GM19351 (cell line): ENCODE data around the gene VASH2.
"Not testable (repeated sequence)": the region's sequence is repeated elsewhere in the genome, so short reads cannot be mapped to it uniquely, and the experiment has no call there.

Source experiments
- ATAC-seq: cut with Tn5 transposase; IDR thresholded peaks from one replicate; pipeline ENCODE4 v1.9.1; 2021; ENCODE audit warnings: mild to moderate bottlenecking, moderate library complexity; ENCODE audit not compliant: unreplicated experiment

VASH2 gene

DNA sequence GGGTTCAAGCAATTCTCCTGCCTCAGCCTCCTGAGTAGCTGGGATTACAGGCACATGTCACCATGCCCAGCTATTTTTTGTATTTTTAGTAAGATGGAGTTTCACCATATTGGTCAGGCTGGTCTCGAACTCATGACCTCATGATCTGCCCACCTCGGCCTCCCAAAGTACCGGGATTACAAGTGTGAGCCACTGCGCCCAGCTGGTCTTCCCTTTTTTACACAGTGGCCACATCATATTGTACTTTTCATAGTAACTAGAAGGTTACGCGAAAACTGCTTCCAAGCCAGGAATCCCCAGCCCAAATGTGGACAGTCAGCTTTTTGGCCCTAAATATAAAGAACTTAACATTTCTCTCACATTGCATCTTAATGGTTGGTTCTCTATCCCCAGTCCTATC is 4.2 kb downstream of the VASH2 start:
- no peak for ATAC-seq

DNA sequence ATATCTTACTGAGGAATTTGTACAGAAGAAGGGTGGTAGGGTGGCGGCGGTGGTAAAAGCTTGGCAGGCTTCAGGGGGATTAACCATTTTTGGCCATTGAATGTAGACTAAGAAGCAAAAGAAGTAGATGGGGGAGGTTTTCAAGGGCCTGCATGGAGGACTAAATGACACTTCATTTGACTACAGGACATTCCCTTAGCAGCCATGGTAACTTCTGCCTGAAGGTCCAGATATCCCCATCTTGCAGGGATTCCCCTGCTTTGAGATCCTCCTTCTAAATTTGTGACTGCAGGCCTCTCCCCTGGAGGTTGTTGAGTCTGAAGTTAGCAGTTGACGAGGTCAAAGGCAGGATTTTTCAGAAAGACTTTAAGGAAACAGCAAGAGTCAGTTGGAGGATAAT is 4.8 kb downstream of the VASH2 start:
- no peak for ATAC-seq

DNA sequence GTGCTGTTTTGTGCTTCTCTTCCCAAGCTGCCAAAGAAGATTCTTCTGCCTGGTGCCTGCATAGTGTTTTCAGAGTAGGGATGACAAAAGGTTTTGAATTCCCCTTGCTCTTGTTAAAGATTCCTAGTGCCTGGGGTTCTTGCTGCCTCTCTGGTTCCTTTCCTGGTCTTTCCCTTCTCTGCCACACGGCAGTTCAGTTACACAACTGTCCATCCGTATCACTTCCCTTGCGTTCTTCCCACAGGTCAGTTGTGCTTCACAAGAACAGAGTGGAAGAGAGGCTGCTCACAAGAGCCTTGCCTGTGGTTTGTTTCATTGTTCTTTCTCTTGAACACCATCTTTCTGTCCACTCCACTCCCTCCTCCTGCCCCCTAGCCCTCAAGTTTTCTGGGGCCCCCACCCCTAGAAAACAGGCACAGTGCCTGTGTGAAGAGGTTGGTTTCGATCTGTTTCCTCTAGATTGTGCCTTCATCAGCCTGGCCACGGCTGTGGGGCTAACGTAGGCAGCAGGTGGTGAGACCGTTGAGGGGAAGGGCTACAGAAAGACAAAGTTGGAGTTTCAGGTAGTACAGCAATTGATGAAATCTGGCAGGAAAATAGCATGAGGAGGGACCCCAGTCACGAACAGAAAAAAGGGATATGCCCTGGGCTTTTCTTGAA is 5.8 kb downstream of the VASH2 start:
- no peak for ATAC-seq

DNA sequence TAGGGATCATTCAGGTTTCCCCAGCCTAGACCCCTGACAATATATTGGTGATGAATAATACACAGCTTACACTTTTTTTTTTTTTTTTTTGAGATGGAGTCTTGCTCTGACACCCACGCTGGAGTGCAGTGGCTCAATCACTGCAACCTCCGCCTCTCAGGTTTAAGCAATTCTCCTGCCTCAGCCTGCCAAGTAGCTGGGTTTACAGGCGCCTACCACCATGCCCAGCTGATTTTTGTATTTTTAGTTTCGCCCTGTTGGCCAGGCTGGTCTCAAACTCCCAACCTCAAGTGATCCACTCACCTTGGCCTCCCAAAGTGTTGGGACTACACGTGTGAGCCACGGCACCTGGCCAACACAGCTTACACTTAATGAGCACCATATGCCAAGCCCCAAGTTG is 7.2 kb downstream of the VASH2 start:
- no peak for ATAC-seq

DNA sequence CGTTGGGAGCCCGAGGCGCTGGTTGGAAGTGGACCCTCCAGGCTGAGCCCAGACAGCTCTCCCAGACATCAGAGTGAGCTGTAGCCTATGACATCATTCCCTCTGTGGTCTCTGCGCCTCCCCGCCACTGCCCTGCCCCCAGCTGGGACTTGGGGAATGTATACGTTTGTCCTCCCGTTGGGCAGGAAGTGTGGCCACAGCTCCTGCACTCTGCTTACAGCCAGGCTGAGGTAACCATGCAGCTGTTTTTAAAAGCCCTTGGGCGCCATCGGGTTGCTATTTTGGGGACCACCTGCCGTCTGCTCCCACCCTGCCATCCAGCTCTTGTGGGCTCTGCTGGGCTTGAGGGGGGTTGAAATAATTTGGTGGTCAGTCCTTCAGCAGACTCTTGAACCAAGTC is 7.8 kb downstream of the VASH2 start:
- no peak for ATAC-seq

DNA sequence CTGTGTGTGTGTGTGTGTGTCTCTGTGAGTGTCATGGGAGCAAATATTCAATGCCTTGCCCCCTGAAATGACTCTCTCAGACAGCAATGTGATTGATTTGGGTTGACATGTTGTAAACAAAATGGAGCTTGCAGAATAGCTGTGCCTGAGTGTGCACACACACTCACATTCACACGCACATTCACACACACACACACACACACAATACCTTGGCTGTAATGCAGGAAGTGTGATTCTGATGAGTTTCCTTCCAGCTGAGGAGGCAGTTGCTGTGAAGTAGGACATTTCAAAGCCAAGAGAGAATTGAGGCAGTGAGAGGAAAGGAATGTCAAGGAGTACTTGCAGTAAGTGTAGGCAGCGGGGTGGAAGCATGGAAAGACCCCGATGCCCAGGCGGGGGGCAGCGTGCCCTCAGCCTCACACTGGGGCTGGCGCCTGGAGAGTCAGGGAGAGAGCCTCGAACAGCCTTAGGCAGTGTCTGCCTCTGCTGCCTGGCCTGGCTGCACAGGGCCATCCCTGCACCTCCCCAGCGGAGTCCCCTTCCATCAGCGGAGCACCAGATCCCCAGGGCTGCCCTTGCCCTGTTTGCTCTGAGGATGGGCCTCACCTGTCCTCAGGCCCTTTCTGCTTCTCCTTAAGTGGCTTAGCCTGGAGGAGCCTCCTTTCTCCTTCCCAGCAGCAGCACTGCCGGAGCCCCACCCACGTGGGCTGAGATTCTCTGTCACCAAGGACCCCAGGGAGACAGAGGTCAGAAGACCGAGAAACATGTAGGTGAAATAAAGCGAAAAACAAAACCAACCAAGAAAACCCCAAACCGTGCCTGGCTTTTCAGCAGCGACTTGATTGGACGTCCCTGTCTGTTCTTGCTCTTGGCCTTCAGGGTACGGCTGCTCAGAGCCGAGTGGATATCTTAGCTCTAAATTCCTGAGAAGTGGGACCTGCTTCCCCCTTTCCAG is 9.2 kb downstream of the VASH2 start:
- ATAC-seq, result peak; percentile 88

DNA sequence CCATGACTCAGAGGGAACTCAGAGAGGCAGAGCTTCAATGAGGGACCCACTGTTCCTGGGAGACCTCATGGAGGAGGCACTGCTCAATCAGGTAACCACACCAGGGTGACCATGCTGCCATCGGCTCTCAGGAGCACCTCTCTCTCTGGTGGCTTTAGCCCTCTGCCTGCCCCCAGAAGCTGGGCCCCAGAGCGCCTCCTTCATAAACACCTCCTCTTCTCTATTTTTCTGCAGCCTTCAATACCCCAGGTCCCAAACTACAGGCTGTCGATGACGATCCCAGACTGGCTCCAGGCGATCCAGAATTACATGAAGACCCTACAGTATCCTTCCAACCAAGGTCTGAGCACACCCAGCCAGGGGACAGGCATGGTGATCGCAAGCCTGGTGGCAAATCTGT is 10.6 kb downstream of the VASH2 start:
- no peak for ATAC-seq

DNA sequence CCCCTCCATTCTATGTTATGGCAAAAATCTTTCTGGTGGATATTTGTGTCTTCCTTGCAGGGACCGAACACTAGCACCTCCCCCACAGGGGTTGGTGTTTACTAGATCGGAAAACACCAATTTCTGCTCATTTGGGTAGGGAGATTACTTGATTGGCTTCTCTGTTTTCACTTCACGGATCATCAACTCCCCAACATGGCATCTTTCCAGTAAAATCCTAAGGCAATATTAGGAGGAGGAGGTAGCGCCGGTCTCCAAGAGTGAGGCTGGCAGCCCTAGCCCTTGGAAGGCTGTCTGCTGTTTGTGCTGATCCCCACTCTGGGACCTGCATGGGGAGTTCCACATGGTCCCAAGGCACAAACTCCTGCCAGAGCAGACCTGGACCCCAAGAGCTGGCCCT is 12.2 kb downstream of the VASH2 start:
- ATAC-seq, result no peak

DNA sequence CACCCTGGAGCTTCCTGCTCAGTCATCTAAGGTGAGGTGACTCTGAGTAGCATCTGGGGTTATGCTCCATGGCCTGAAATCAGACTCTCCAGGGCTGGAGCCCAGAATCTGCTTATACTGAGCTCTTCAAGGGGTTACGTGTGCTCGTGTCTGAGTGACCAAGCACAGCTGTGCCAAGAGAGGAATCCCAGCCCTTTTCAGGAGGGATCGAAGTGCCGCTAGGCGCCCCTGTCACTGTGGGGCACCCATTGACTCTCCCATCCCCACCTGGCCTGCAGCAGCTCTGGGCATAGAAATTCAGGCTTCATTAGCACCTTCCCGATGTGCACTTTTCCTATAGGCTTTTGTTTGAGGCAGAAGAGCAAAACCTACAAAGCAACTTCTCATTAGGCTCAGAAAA is 13.8 kb downstream of the VASH2 start:
- ATAC-seq, result no peak

DNA sequence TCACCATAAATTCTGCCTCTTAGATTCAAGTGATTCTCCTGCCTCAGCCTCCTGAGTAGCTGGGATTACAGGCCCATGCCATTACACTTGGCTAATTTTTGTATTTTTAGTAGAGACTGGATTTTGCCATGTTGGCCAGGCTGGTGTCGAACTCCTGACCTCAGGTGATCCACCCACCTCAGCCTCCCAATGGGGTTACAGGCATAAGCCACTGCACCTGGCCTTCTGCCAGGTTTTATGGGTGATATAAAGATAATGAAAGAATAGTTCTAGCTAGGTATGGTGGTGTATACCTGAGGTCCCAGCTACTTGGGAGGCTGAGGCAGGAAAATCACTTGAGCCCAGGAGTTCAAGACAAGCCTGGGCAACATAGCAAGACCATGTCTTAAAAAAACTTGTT is 14.7 kb downstream of the VASH2 start:
- ATAC-seq, result not testable (repeated sequence)

DNA sequence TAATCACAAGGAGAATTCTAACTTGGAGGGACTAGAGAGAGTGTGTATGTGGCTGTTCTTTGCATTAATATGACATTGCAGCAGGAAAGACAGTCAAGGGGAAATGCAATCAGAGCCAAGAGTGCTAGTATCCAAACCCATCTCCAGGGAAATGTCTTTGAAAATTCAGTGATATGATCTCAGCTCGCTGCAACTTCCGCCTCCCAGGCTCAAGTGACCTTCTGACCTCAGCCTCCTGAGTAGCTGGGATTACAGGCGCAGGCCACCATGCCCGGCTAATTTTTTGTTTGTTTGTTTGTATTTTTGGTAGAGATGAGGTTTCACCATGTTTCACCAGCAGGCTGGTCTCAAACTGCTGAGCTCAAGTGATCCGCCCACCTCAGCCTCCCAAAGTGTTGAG is 16.3 kb downstream of the VASH2 start:
- no peak for ATAC-seq

DNA sequence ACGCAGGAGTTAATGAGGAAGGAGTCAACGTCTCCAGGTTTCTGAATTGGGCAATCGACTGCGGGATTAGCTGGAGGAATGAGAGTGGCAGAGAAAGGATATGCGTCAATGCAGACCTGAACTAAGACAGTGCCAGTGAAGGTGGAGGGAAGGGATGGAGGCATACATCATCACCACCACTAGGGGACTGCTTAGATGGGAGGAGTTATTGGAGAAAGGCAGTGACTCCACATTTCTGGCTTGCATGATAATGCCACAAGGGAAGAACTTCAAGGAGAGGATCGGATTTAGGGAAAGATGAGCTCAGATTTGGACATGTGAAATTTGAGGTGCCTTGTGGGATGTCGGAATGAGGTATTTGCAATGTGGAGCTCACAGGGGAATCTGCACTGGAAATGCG is 17.5 kb downstream of the VASH2 start:
- peak; percentile 78 for ATAC-seq

DNA sequence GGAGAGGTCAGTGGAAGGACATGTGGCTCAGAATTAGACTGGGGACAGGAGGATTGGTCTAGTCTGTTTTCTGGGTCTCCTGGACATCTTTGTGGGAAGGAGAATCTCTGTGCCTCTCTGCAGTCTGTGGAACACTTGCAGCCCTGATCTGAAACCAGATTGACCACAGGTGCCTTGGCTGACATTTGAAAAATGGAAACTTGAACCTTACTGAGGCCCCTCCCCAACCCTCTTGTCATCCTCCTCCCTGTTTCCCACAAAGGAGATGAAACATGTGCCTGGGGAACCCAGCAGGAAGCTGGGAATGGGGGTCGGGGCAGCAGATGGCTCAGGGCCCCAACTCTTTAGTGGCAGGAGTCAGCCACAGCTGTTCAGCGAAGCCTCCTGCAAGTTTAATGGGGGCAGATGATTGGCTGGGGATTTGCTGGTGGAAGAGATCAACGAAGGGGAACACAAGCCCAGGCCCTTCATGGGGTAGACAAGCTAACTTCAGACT is 18.1 kb downstream of the VASH2 start:
- ATAC-seq, result peak; percentile 74

DNA sequence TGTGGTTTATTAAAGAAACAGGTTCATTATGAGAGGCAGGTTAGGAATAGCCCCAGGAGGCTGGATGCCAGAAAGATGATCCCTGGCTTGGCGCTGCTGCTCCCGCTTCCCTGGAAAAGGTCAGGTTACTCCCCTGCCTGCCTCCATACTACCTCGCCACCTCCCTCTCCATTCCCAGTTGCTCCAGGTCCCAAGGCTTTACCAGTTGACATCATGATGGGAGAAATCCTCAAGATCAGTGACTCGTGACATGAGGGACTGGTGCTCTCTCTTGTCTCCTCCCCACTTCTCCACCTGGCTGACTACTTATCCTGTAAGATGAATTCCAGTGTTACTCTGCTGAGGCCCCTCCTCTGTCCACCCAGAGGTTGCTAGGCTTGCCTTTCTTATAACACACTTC is 19.7 kb downstream of the VASH2 start:
- ATAC-seq, result no peak

DNA sequence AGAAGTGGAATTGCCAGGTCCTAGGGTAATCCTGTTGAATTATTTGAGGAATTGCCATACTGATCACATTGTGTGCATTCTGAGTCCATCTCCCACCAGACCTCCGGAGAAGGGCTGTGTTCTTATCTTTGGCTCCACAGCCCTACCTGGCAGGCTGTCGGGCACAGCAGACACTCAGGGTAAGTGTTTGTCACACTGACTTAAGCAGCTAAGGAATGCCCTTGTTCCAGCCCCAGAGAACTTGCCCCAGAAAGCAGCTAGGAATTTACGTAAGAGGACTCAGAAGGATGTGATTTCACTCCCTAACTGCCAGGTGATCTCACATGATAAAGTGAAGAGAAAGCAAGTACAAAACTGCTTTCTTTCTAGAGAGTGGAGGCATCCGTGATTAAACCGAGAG is 21.0 kb downstream of the VASH2 start:
- ATAC-seq, result no peak

DNA sequence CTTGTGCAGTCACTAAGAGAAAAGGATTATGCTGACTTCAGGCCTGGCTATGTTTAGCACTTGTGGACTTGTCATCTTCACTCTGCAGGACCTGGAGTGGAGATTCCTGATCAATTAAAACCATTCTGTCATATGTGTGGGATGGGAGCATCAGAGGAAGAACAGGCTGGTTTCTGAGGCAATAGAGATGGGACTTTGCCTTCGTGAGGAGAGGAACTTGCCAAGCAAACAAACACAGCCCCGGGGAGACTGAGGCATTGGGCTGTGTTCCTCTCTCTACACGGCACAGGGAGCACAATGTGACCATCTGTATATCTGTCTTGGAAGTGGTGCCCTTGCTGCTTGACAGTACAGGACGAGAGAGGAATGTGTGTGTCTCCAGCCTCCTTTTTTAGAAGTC is 23.1 kb downstream of the VASH2 start:
- ATAC-seq, result no peak

DNA sequence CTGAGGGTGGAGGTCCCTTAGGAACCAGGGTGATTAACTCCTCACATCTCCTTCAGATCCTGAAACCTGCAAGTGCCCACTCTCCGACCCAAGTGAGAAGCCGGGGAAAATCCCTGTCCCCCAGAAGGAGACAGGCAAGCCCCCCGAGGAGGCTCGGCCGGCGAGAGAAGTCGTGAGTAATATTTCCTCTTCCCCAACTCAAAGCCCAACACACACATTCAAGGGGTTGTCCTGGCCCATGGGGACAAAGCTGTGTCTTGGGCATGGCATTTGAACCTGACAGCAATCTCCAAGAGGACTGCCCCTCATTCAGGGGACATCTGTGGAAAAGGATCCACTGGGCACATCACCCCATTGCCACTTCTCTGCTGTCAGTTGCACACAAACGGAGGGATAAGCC is 23.6 kb downstream of the VASH2 start:
- ATAC-seq, result no peak

DNA sequence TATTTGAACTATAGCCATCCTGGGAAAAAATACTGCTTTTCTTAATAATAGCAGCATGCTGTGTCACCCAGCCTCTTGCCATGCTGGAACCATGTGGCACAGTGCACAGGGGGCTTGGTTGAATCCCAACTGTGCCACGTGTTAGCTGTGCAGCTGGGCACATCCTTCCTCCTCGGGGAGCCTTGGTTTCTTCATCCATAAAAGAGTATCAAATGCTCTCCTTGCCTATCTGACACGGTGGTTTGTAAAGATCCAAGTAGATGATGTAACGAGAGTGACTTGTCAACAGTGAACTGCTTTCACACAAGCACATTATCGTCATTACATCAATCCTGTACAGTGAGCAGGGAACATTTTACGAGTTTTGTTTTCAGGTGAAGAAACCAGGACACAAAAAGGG is 24.4 kb downstream of the VASH2 start:
- no peak for ATAC-seq

DNA sequence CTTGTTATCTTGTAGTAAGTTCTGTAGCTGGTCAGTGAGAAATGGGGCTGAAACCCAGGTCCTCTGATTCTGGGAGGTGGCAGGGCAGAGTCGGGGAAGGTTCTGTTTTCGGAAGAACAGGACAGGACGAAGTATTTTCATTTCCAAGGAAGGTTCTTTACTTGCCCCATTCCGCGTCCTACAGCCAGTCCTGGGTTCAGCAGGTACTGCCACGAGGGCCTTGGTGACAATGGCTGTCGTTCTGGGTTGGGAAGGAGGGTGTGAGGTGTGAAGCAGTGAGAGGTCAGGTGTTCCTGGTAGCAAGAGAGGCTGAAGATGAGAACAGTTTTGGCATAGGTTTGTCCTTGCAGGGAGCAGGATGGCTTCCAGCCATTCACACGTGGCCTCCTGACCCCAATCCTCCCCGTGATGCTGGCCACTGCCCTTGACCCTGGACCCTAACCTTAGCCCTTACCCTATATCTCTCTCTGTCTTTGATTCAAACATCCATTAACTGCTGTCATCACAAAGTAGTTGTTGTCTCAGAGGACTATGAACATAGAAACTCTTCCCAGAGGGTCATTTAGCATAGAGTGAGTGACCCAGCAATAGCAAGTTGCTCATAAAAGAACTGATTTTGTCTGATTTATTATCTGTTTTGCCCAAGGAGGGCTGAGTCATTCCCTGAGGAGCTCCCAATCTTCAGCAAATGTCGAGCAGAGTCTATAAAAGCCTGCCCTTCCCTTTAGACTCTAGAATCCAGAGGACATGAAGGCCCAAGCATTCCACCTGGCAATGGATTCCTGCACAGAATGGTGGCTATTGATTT is 25.0 kb downstream of the VASH2 start:
- no peak for ATAC-seq

DNA sequence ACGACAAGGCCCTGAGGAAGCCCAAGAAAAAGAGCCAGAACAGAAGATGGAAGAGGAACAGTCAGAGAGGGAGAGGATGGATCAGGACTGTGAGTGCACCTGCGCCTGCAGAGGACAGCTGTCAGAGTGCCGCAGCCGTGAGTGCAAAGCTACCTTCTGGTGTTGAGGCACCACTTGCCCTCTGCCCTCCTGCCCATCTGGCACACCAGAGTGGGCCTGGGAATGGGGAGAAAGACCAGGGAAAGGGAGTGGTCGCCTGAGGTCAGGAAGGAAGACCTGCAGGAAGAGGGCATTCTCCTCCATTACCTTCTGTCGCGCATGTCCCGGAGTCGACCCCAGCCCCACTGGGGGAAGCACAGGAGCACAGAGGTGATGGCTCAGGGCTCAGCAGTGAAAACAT is 26.2 kb downstream of the VASH2 start:
- ATAC-seq, result no peak
